G401 (cell line): ENCODE measurements around the gene COL5A3. TPM values are rescaled to one million over a fixed set of nuclear protein-coding genes. Genes with fewer than 3 reads are reported as not detected.
A peak's percentile ranks its signal among the peaks of the same experiment; 100 is the strongest.
"Not testable (repeated sequence)": the region's sequence is repeated elsewhere in the genome, so short reads cannot be mapped to it uniquely, and the experiment has no call there.

ENCODE experiments used
- DNase-seq: peaks from one replicate; pipeline ENCODE4 v3.0.0-alpha.2; 2015; ENCODE audit warnings: low spot score
- in situ Hi-C: cut with HindIII; loops from 2 replicates; pipeline ENCODE4 v1.10.0; 2016; ENCODE audit warnings: low sequenced_read_pairs, mixed read lengths
- total RNA-seq: library from RNA; depleted of rRNA; stranded (reverse); fragments of >200 nt; shearing (Covaris generic); gene quantifications from 2 replicates; pipeline ENCODE4 v1.2.3, GENCODE V29; 2014

The COL5A3 gene
- total RNA-seq, 1 experiment from 2014 or later: not detected

GRCh38 chr19:9946528-9947125 lies 63.7 kb downstream of the COL5A3 start:
- in situ Hi-C loops, DNase-seq: not testable (repeated sequence)

- peak; percentile 31 for DNase-seq
- in situ Hi-C loops: no loop called here
Measured at GRCh38 chr19:9945319-9945966, 64.9 kb downstream of the COL5A3 start.

- no peak for DNase-seq
Measured at GRCh38 chr19:9943744-9944143, 66.6 kb downstream of the COL5A3 start.

GRCh38 chr19:9941671-9942070 lies 68.6 kb downstream of the COL5A3 start:
- no peak for DNase-seq
- in situ Hi-C loops: no loop called here

More at GRCh38 chr19:9943744-9944143, 66.6 kb downstream of the COL5A3 start:
- in situ Hi-C loops: no loop called here

GRCh38 chr19:9941231-9941630 lies 69.1 kb downstream of the COL5A3 start:
- in situ Hi-C loops: no loop called here
- no peak for DNase-seq

DNA sequence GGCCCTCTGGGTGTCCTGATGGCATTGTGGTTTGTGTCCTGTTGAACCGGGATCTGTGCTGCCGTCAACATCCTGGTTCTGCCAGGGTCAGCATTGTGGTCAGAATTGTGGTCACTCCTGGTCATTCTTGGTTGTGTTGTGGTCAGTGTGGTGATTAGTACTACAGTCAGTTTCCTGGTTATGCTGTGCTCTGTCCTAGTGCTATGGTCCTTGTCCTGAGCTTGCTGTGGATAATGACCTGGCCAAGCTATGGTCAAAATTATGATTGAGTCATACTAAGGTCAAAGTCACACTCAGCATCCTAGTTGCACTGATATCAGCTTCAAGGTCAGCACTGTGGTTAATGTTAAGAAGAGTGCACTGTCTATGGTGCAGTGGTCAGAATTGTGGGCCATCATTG lies 69.5 kb downstream of the COL5A3 start:
- DNase-seq: no peak
- in situ Hi-C loops: no loop called here

DNA sequence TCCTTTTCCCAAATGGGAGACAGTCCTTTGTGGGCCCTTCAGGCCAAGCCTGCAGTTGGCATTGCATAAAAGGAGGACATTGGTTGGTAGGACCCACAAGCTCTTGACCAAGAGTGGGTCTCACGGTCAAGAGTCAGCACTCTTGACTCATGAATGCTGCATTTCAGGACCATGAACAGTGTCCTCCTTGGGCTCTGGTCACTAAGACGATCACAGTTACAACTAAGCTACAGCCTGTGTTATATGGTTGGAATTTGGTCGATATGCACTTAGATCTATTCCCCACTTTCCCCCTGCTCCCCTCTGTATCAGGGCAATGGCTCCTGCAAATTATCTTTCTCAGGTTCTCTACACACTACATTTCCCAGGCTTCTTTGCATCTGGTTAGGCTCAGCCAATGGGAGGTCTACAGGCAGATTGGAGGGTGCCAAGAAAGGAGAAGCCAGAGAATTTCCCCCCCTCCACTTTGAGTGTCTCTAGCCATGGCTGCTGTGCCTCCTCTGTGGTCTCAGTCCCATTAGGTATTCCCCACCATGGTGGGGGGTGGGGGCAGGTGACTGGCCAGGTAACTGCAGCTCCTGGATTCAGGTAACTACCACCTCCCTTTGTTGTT lies 70.9 kb downstream of the COL5A3 start:
- DNase-seq: no peak
- in situ Hi-C loops: no loop called here

DNA sequence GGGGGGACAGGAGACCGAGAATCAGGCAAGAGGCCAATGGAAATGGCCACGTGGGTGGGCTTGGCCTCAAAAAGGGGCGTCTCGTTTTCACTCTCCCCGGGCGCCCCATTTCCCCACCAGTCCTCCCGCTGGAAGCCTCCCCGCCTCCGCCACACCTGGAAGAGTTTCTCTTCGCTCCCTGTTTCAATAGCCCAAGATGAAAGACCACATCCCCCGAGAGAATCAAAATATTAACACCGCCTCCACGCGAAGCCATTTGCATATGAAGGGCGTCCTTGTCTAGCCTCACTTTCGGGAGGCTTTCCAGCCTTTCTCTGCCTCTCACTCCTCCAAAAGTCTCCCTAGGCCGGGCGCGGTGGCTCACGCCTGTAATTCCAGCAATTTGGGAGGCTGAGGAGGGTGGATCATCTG lies 73.3 kb downstream of the COL5A3 start:
- in situ Hi-C loops: no loop called here
- DNase-seq: no peak

- no peak for DNase-seq
- in situ Hi-C loops: no loop called here
Measured at GRCh38 chr19:9936326-9937000, 73.8 kb downstream of the COL5A3 start, which contains the start of gene OLFM2. Gene OLFM2, minus strand, starts transcription at chr19:9936515. Its CDS starts 149 bp downstream, at chr19:9936366.

DNA sequence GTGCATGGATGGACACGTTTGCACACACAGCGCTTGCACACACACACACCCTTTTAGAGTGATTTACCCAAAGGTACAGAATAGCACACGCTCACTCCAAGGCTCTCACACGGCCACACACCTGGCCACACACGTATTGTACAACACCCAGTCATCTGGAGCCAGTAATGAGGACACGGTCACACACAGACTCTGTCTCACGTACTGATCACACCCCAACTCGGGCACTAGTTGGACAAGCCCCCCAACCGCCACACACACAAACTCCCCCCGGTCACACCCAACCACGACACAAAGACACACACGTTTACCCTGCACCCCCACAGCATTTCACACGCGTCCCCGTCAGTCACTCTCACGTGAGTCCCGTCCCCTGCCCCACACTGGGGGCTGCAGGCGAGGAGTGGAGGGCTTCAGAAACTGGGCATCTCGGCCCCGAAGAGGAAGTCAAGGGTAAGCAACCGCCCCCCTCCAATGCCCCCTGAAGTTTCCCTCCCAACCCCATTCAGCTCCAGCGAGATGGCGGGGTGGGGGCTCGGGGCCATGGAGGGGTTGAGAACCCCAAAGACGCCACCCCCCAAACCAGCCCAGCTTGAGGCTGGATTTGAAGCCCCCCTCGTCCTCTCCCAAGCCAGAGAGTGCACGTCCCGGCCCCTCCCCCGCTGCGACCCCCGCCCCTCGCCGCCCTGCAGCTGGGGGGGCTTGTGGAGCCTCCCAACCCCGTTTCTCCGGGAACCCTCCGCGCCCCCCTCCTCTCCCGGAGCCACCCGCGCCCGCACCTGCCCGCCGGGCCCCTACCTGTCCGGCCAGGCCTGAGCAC lies 74.6 kb downstream of the COL5A3 start:
- no peak for DNase-seq
- in situ Hi-C loops: no loop called here

DNA sequence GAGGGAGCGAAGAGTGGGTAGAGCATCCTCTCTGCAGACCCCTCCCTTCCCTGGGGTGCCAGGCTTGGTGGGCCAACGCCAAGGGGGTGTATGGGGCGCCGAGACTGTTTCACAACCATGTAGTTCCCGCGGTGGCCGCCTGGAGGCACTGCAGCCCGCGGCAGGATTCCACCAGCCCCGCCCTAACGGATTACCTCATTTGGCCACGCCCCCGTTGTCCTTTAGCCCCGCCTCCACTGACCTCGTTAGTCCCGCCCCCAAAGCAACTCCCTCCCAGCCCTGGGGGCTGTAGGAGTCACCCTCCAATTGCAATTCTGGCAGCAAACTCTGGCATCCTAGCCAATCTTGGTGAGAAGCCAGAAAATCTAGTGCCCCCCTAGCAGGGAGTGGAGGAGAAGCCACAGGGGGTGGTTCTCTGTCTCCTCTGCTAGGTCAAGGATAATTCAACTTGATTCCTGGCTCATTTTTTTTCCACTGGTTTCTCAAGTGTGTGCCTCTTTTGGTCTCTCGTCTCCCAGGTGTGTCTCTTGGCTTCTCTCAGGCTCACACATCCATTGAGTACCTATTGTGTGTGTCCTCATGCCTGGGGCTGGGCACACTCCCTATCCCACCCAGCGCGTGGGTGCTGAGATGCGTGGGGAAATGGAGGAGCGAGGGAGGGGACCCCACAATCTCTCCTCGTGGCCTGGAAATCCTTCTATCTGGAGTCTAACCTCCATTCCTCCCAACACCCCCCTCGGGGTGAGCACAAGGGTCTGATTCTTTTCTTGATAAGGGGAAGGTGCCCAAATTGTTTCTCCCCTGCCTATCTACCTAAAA lies 76.0 kb downstream of the COL5A3 start:
- in situ Hi-C loops: no loop called here
- peak; percentile 42 for DNase-seq

- in situ Hi-C loops: no loop called here
- no peak for DNase-seq
Measured at GRCh38 chr19:9932835-9933234, 77.5 kb downstream of the COL5A3 start.

DNA sequence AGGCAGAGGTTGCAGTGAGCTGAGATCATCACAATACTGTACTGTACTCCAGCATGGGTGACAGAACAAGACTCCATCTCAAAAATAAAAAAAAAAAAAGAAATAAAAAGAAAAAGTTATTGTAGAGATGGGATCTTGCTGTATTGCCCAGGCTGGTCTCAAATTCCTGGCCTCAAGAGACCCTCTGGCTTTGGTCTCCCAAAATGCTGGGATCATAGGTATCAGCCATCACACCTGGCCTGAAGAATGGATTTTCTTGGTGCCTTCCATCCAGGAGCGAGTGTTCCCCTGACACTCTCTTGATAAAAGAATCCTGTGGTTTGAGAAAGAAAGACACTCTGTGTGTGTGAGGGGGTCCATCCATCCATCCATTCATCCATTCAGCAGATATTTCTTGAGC lies 78.7 kb downstream of the COL5A3 start:
- in situ Hi-C loops: no loop called here
- no peak for DNase-seq

- no peak for DNase-seq
- in situ Hi-C loops: no loop called here
Measured at GRCh38 chr19:9923440-9923839, 86.9 kb downstream of the COL5A3 start.

GRCh38 chr19:9922782-9923379 lies 87.4 kb downstream of the COL5A3 start:
- in situ Hi-C loops, DNase-seq: not testable (repeated sequence)

DNA sequence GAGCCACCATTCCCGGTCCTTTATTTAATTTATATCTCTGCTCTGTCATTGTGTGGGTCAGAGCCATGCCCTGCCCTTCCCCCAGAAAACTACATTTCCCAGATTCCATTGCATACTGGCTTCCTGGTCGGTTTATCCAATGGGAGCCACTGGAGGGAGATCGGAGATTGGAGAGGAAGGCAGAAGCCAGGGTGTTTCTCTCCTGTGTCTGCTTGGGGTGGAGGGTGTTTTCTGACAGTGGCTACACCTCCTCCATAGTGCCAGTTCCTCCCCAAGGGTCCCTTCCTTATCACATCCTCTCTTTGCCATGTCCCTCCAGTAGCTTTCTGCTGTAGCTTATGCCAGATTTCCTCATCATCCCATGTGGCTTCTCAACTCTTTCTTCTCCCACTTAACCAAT lies 93.0 kb downstream of the COL5A3 start:
- DNase-seq: peak; percentile 75
- in situ Hi-C loops: no loop called here

DNA sequence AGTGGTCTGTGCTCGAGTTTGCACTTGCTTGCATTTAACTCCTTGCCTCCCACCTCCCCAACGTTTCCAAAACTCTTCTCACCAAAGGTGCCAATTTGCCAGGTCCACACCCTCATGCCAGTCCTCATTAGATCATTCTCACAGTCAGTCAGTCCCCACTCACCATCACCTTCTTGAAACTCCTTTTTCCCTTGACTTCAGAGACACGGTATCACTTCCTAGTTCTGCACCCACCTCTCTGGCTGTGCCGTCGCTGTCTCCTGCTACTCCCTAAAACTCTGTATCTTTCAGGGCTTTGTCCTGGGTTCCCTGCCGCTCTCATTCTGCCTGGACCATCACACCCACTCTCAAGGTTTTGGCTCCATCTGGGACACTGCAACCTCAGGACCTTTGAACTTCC lies 93.6 kb downstream of the COL5A3 start:
- no peak for DNase-seq
- in situ Hi-C loops: no loop called here
